Measurements from ENCODE around the gene GPR146. TPM values are rescaled to one million over a fixed set of nuclear protein-coding genes. Genes with fewer than 3 reads are reported as not detected.
A peak's percentile ranks its signal among the peaks of the same experiment; 100 is the strongest.

GPR146 gene
- total RNA-seq, 4 donors from 2014 or later: 9.2 to 14.5 TPM; not detected in 2

GRCh38 chr7:1043552-1044188 lies 676 bp upstream of the GPR146 start:
- Histone ChIP-seq H3K4me1 (peaks cover 21 to 60% (median 40%) of the 10 kb centered on the region in 4 donors), H3K27ac (peak overlapping the region; percentile 85 to 94 (median 94)), H3K27me3 (no peaks in the 10 kb centered on the region), H3K9me3 (no peaks in the 10 kb centered on the region), H3K36me3 (no peaks in the 10 kb centered on the region), H3K4me3 (peak overlapping the region in 3 of 4 donors; percentile 69 to 78 (median 74))
- WGBS, 2 donors (ENCODE audit: low coverage in 1 of 2): 40 to 55% methylated on average over 1 to 18 of the region's 18 CpGs
- TF ChIP-seq EP300 (IDR thresholded peaks at IDR 0.05; ENCODE audit: low read depth) (no peak), POLR2A (IDR thresholded peaks at IDR 0.05) (no peak), POLR2AphosphoS5 (IDR thresholded peaks at IDR 0.05) (no peak)
- TF ChIP-seq, protein P1, sequence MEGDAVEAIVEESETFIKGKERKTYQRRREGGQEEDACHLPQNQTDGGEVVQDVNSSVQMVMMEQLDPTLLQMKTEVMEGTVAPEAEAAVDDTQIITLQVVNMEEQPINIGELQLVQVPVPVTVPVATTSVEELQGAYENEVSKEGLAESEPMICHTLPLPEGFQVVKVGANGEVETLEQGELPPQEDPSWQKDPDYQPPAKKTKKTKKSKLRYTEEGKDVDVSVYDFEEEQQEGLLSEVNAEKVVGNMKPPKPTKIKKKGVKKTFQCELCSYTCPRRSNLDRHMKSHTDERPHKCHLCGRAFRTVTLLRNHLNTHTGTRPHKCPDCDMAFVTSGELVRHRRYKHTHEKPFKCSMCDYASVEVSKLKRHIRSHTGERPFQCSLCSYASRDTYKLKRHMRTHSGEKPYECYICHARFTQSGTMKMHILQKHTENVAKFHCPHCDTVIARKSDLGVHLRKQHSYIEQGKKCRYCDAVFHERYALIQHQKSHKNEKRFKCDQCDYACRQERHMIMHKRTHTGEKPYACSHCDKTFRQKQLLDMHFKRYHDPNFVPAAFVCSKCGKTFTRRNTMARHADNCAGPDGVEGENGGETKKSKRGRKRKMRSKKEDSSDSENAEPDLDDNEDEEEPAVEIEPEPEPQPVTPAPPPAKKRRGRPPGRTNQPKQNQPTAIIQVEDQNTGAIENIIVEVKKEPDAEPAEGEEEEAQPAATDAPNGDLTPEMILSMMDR (IDR thresholded peaks at IDR 0.05): no peak
- in situ Hi-C loops (cut with MboI; ENCODE audit: low pct_ligation_motif_present in 1 of 4, low pct_unique_long_range_greater_than_20kb in 1 of 4, low sequenced_read_pairs in 3 of 4) (no loop called here), intact Hi-C loops (cut with DNase I; ENCODE audit: low total_unique reads) (loop anchor here (2.0 kb wide), 1 partner anchor 15 kb away; no protein-coding TSS in a partner anchor)
- DNase-seq: peak; percentile 37

- Histone ChIP-seq H3K27me3 (no peaks in the 10 kb centered on the region), H3K27ac (peak overlapping the region; percentile 85 to 94 (median 94)), H3K4me3 (peak overlapping the region in 3 of 4 donors; percentile 69 to 78 (median 74)), H3K36me3 (no peaks in the 10 kb centered on the region), H3K4me1 (peaks cover 21 to 69% (median 40%) of the 10 kb centered on the region in 4 donors), H3K9me3 (no peaks in the 10 kb centered on the region)
- WGBS, 2 donors (ENCODE audit: low coverage in 1 of 2): 20 to 65% methylated on average over 1 to 21 of the region's 21 CpGs
- intact Hi-C loops (cut with DNase I; ENCODE audit: low total_unique reads): loop anchor here (2.0 kb wide), 1 partner anchor 17 kb away; no protein-coding TSS in a partner anchor
- no peak for TF ChIP-seq EP300 (IDR thresholded peaks at IDR 0.05; ENCODE audit: low read depth)
- TF ChIP-seq, protein P1 (IDR thresholded peaks at IDR 0.05): no peak
- TF ChIP-seq POLR2AphosphoS5 (IDR thresholded peaks at IDR 0.05): no peak
- no peak for TF ChIP-seq POLR2A (IDR thresholded peaks at IDR 0.05)
- no peak for DNase-seq
- in situ Hi-C loops (cut with MboI; ENCODE audit: low pct_ligation_motif_present in 1 of 4, low pct_unique_long_range_greater_than_20kb in 1 of 4, low sequenced_read_pairs in 3 of 4): no loop called here
Measured at GRCh38 chr7:1045069-1046063, 1.0 kb downstream of the GPR146 start.

- DNase-seq: peak; percentile 59
- peaks cover 19 to 71% (median 40%) of the 10 kb centered on the region in 4 donors for H3K4me1 ChIP-seq
- WGBS, 2 donors (ENCODE audit: low coverage in 1 of 2): 45 to 55% methylated on average over 3 to 15 of the region's 15 CpGs
- no peaks in the 10 kb centered on the region for H3K27me3 ChIP-seq
- no peaks in the 10 kb centered on the region for H3K36me3 ChIP-seq
- no peak for TF ChIP-seq POLR2AphosphoS5 (IDR thresholded peaks at IDR 0.05)
- TF ChIP-seq, protein P1 (IDR thresholded peaks at IDR 0.05): no peak
- TF ChIP-seq POLR2A (IDR thresholded peaks at IDR 0.05): peak; percentile 20
- no peak for TF ChIP-seq EP300 (IDR thresholded peaks at IDR 0.05; ENCODE audit: low read depth)
- H3K9me3 ChIP-seq: no peaks in the 10 kb centered on the region
- in situ Hi-C loops (cut with MboI; ENCODE audit: low pct_ligation_motif_present in 1 of 4, low pct_unique_long_range_greater_than_20kb in 1 of 4, low sequenced_read_pairs in 3 of 4): no loop called here
- no peak overlapping the region for H3K4me3 ChIP-seq
- H3K27ac ChIP-seq: peak overlapping the region; percentile 55 to 76 (median 72)
- intact Hi-C loops (cut with DNase I; ENCODE audit: low total_unique reads): no loop called here
Measured at GRCh38 chr7:1046722-1047679, 2.7 kb downstream of the GPR146 start.

Measured in transverse colon (tissue), 4 donors.